Activated T-cell treated with anti-CD3 and anti-CD28 coated beads, Interleukin-2, amount 50 U/mL, for 48 hours (primary cell): ENCODE results near the gene PLA2G6.

Experiments
- DNase-seq, 2 experiments: peaks; one replicate each; pipeline ENCODE4 v3.0.0-alpha.2; 2020

PLA2G6 gene

DNA sequence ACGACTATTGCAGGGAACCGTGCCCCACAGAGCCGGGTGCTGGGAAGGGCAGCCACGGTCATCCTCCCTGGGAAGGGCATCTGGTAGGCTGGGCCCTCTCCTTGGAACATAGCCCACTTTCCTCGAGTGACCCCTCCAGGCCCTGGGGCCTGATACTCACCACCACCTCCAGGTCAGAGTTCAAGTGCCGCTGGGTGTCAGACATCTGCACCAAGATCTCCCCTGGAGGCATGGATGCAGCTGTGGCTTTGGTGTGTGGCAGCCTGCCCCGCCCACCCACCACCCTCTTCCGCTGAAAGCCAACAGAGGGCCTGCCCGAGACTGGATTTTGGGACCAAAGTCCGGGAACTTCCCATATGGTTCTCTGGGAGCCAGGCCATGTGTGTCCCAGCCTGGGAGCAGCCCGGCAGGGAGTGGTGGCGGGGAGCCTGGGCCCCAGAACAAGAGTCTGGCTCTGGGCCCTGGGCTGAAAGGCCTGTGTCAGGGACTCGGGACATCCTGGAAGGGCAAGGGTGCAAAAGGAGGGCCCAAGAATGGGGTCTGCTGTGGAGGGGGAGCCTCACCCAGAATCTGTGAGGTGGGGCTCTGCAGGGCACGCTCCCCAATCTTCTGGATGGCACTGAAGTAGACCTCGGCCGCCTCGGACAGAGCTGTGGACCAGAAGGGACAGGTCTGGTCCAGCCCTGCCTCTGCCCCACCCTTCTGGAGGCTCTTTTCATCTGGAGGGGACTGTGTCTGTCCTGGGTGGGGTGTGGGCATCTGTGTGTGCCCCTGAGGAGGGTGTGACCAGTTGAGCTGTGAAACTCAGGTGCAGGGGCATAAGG, 73.7 kb downstream of the PLA2G6 start:
- no peak for DNase-seq

GRCh38 chr22:38106814-38107578, 74.6 kb downstream of the PLA2G6 start:
- no peak for DNase-seq

GRCh38 chr22:38104084-38104483, 77.5 kb downstream of the PLA2G6 start:
- DNase-seq: no peak

GRCh38 chr22:38103641-38104040, 78.0 kb downstream of the PLA2G6 start:
- no peak for DNase-seq

DNA sequence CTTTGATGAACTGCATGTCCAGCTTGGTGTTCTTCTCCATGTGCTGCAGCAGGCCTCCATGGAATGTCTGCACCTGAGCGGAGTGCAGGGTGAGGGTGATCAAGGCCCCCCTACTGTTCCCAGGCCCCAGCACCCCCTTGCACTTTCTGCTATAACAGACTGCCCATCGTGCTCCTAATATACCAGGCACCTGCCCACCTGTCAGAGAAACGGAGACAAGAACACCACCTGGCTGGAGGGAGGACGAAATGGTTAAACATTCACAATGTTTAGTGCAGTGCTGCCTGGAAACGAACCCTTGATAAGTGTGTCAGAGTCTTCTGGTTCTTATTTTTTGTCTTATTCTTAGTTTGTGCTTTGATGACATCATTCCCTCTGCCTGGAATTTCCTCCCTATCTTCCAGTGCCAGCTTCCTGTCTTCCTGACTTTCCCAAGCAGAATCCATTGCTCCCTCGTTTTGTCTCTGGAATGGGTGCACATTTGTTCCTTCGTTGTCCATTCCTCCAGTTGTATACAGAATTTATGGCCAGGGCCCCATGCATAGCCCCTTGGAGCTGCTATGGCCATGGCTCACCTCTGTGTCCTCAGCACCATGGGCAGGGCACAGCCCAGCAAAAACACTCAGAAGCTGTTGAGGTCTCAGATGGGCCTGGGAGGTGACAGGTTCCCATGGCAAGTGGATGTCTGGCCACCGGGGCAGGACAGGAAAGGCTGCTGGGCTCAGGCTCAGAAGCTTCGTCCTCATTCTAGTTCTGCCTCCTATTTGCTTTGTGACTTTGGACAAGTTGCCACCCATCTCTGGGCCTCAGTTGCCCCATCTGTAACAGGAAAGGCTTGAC, 83.0 kb downstream of the PLA2G6 start:
- no peak for DNase-seq

DNA sequence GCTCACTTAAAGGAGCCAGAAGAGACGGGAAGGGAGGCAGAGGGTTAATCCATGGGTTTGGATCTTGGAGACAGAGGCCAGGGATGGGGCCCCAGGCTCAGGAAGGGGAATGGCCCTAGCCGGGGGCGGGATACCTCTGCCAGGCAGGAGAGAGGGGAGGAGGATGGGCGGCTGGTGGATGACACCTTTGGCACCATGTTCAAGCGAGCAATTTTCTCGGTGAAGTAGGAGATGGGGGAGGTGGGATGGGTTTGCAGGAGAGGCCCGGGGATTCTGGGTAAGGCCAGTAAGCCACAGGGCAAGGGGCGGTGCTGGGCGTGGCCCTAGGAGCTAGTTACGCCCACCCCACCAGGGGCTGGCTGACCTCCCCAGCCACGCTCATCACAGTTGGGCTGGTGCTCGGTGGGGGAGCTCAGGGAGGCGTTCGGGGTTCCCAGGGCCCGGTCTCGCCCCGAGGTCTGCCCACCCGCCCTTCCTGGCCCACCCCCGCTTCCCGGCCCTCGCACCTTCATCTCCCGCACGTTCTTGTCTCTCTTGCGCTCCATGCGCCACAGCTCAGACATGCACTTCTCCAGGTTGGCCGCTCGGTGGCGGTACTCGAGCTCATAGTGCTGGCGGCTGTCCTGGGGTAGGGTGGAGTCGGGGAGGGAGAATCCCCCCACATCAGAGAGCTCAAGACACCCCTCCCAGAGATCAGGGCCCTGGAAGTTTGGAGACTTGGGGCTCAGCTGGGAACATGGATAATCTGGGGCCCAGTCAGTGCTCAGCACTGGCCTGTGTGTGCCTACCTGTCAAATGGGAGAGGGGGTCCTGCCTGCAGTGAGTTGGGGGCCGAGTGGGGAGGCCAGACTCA, 83.8 kb downstream of the PLA2G6 start:
- no peak for DNase-seq

DNA sequence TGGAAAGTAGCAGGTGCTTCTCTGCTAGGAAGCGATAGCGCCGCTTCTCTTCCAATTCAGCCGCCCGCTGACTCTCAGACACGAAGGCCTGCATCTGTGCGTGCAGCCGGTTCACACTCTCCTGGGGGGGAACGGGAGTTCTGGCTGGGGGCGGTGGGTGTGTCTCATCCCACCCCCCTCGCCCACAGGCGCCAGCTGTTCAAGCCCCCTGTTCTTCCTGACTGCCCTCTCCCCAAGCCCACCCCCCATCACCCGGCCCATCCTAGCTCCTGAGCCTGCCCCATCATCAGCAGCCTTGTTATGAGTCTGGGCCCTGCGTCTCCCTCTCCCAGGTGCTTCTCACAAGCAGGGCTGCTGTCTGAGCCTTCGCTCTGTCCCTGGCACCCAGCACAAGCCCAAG, 84.6 kb downstream of the PLA2G6 start:
- no peak for DNase-seq

- no peak for DNase-seq
These were observed 92.2 kb downstream of the PLA2G6 start for GRCh38 chr22:38089474-38089851.

- no peak for DNase-seq
These were observed 92.8 kb downstream of the PLA2G6 start for GRCh38 chr22:38088629-38089473.

DNA sequence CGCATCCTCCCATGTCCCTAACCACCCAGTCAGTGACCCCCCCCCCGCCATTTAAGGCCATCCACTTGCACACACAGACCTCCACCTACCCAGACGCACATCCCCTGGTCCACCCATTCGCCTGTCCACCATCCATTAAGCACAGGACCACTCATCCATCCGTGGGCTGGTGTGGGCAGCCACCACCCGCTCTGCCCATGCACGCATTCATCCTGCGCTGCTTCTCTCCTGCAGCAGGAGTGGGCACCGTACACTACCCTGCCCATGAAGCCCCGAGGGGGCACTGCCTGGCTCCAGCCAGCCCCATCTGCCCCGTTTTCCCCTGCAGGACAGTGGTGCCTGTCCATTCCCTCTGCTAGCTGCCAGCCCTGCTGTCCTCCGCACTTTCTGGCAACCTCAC, 93.8 kb downstream of the PLA2G6 start:
- DNase-seq: no peak

GRCh38 chr22:38086942-38087341, 94.7 kb downstream of the PLA2G6 start:
- no peak for DNase-seq

GRCh38 chr22:38086001-38086845, 95.4 kb downstream of the PLA2G6 start:
- DNase-seq: no peak

DNA sequence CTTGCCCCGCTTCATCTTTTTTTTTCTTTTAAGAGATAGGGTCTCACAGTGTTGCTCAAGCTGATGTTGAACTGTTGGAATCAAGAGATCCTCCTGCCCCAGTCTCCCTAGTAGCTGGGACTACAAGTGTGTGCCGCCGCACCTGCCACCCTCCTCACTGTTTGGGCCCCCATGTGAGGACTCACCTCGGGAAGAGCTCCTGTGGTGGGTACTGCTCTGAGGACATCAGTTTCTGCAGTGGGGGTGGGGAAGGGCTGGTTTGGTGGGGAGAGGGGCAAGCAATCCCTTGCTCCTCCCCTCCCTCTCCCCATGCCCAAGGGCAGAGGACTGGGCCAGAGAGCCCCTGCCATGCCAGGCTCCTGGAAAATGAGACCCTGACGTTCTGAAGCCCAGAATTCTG, 96.1 kb downstream of the PLA2G6 start:
- DNase-seq: no peak

DNA sequence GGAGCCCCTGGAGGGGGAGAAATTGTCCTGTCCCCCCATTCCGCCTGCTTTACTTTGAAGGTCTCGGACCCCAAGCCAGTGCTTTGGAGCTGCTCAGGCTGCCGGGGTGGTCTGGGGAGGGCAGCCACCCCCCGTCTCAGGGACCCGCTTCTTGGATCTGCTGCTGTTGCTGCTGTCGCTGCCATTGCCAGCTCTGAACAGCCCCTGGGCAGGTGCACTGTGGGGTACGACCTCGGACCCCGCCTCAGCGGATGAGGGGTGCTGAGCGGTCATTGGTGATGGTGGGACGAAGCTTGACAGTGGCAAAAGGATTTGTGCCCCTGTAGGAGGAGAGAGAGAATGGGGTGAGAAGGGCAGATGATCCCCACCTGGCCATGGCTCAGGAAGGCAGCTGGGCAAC, 96.6 kb downstream of the PLA2G6 start:
- DNase-seq: no peak

GRCh38 chr22:38083931-38084631, 97.5 kb downstream of the PLA2G6 start, which contains the start of gene SLC16A8:
Gene SLC16A8, minus strand, starts transcription at chr22:38084184. Its CDS starts 1,311 bp downstream, at chr22:38082873.
- DNase-seq: no peak

DNA sequence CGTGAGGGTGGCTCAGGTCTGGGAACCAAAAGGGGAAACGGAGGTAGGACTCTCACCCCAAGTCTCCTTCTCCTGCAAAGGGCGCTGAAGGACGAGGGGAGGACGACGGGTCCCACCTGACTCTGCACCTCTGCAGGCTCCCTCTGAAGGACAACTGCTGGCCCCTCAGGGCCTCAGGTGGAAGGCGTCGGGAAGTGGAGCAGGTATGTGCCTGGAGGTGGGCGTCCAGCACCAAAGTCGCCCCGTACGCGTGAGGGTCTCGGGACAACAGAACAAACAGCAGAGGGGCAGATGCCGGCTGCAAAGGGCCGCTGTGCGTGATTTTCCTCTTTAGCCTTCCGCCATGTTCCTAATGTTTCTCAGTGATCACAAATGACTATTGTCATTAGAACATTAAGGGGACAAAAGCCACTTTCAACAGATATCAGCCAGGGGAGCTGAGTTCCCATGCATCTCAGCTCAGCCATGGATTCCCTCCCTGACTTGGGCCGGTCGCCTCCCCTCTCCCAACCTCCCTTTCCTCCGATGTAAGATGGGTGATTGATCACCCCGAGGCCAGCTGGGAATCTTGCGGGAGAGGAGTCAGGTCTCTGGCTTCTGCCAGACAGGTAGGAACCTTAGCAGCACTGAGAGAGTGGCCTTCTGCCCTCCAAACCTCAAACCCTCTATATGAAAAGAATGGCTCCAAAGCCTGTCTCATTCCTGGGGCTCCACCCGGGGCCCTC, 98.5 kb downstream of the PLA2G6 start:
- DNase-seq: no peak

DNA sequence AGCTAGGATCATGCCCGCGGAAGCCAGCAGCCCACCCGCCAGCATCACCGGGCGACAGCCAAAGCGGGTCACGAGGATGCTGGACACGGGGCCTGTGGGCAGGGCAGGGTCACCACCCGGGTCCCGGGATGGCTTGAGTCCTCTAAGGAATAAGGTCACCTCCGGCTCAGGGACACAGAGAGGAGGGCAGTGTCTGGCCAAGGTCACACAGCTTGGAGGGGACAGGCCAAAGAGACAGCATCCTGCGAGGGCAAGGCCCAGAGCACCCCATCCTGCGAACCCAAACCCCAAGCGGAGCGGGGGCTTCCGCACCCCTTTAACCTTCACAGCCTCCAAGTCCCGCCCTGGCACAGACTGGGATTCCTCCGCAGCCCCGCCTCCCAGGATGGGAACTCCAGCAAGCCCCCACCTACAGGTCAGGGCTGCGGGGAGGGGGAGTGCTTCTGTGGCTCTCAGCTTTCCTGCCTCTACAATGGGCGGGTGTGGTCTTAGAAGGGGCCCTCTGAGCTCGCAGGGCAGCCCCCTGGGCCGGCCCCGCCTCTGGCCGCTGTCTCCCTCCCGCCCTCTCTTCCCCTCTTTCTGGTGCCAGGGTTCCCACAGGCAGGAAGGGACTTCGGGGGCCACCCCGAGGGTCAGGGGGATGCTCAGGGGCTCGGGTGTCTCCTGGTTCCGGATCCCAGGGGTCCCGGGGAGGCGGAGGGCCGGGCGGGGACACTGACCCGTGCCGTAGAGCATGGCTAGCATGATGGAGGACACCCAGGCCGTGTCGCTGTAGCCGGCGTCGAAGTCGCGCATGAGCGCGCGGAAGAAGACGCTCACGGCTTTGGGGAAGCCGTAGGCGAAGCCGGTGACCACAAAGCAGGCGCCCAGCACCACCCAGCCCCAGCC, 99.4 kb downstream of the PLA2G6 start:
- peak; percentile 30 to 53 for DNase-seq

DNA sequence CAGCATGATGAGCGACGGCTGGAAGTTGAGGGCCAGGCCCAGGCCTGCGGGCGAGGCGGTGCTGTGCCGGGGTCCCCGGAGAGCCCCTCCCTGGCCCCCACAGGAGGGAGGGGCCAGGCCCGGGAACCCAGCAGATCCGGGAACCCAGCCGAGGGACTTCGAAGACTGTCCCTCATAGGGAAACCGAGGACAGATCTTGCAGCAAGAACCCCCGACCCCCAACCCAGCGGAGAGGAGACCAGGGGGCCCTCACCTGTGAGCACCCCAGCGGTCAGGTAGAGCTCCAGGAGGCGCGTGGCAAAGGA, 100.0 kb downstream of the PLA2G6 start:
- no peak for DNase-seq
